ENCODE results near the gene RPP40. TPM values are rescaled to one million over a fixed set of nuclear protein-coding genes. Genes with fewer than 3 reads are reported as not detected.

Gene RPP40
- polyA plus RNA-seq, 1 donor from 2014 or later: 16.2 TPM

- H3K36me3 ChIP-seq (ENCODE audit: insufficient read depth, low read length): no peaks in the 10 kb centered on the region
- no peak overlapping the region for H3K9ac ChIP-seq (ENCODE audit: low read length)
- H3K9me2 ChIP-seq (ENCODE audit: insufficient read depth, low read length): no peaks in the 10 kb centered on the region
- H3K27ac ChIP-seq (ENCODE audit: low read length): no peak overlapping the region
- H3K4me2 ChIP-seq (ENCODE audit: low read length): no peak overlapping the region
- H3F3A ChIP-seq (ENCODE audit: insufficient read depth, low read length, poor library complexity, severe bottlenecking): no peaks in the 10 kb centered on the region
- no peaks in the 10 kb centered on the region for H3K79me2 ChIP-seq (replicated peaks; ENCODE audit: insufficient read depth, low read length)
- H3K9me3 ChIP-seq (ENCODE audit: low read length): no peaks in the 10 kb centered on the region
- H3K27me3 ChIP-seq (ENCODE audit: insufficient read depth, low read depth, low read length): no peaks in the 10 kb centered on the region
- no peak for TF ChIP-seq EP300 (conservative IDR thresholded peaks at IDR 0.05; ENCODE audit: poor library complexity, severe bottlenecking)
- TF ChIP-seq TAF1 (IDR thresholded peaks at IDR 0.05; ENCODE audit: low read depth): no peak
- TF ChIP-seq, protein P1, sequence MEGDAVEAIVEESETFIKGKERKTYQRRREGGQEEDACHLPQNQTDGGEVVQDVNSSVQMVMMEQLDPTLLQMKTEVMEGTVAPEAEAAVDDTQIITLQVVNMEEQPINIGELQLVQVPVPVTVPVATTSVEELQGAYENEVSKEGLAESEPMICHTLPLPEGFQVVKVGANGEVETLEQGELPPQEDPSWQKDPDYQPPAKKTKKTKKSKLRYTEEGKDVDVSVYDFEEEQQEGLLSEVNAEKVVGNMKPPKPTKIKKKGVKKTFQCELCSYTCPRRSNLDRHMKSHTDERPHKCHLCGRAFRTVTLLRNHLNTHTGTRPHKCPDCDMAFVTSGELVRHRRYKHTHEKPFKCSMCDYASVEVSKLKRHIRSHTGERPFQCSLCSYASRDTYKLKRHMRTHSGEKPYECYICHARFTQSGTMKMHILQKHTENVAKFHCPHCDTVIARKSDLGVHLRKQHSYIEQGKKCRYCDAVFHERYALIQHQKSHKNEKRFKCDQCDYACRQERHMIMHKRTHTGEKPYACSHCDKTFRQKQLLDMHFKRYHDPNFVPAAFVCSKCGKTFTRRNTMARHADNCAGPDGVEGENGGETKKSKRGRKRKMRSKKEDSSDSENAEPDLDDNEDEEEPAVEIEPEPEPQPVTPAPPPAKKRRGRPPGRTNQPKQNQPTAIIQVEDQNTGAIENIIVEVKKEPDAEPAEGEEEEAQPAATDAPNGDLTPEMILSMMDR (IDR thresholded peaks at IDR 0.05; ENCODE audit: poor library complexity, severe bottlenecking): no peak
- TF ChIP-seq EZH2 (IDR thresholded peaks at IDR 0.05; ENCODE audit: borderline replicate concordance, insufficient read depth, low read length, poor library complexity, severe bottlenecking): no peak
- TF ChIP-seq MXI1 (conservative IDR thresholded peaks at IDR 0.05; ENCODE audit: poor library complexity, severe bottlenecking): no peak
- no peak for TF ChIP-seq RAD21 (conservative IDR thresholded peaks at IDR 0.05)
- no peak for TF ChIP-seq POLR2AphosphoS5 (IDR thresholded peaks at IDR 0.05)
- TF ChIP-seq SMC3 (conservative IDR thresholded peaks at IDR 0.05; ENCODE audit: poor library complexity): no peak
- TF ChIP-seq, protein P2, sequence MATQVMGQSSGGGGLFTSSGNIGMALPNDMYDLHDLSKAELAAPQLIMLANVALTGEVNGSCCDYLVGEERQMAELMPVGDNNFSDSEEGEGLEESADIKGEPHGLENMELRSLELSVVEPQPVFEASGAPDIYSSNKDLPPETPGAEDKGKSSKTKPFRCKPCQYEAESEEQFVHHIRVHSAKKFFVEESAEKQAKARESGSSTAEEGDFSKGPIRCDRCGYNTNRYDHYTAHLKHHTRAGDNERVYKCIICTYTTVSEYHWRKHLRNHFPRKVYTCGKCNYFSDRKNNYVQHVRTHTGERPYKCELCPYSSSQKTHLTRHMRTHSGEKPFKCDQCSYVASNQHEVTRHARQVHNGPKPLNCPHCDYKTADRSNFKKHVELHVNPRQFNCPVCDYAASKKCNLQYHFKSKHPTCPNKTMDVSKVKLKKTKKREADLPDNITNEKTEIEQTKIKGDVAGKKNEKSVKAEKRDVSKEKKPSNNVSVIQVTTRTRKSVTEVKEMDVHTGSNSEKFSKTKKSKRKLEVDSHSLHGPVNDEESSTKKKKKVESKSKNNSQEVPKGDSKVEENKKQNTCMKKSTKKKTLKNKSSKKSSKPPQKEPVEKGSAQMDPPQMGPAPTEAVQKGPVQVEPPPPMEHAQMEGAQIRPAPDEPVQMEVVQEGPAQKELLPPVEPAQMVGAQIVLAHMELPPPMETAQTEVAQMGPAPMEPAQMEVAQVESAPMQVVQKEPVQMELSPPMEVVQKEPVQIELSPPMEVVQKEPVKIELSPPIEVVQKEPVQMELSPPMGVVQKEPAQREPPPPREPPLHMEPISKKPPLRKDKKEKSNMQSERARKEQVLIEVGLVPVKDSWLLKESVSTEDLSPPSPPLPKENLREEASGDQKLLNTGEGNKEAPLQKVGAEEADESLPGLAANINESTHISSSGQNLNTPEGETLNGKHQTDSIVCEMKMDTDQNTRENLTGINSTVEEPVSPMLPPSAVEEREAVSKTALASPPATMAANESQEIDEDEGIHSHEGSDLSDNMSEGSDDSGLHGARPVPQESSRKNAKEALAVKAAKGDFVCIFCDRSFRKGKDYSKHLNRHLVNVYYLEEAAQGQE (IDR thresholded peaks at IDR 0.05; ENCODE audit: borderline replicate concordance): no peak
- H3K4me3 ChIP-seq (ENCODE audit: low read length): no peak overlapping the region
- no peaks in the 10 kb centered on the region for H4K20me1 ChIP-seq (ENCODE audit: insufficient read depth)
- H2AFZ ChIP-seq (ENCODE audit: low read depth, low read length): no peak overlapping the region
Measured at GRCh38 chr6:5051394-5051793, 47.6 kb upstream of the RPP40 start.

GRCh38 chr6:5050009-5050408, 46.2 kb upstream of the RPP40 start:
- Histone ChIP-seq H3K4me2 (ENCODE audit: low read length) (no peak overlapping the region), H3F3A (ENCODE audit: insufficient read depth, low read length, poor library complexity, severe bottlenecking) (no peaks in the 10 kb centered on the region), H2AFZ (ENCODE audit: low read depth, low read length) (no peak overlapping the region), H3K27ac (ENCODE audit: low read length) (no peak overlapping the region), H3K9ac (ENCODE audit: low read length) (no peak overlapping the region), H3K27me3 (ENCODE audit: insufficient read depth, low read depth, low read length) (no peaks in the 10 kb centered on the region), H3K36me3 (ENCODE audit: insufficient read depth, low read length) (no peaks in the 10 kb centered on the region), H3K4me3 (ENCODE audit: low read length) (no peak overlapping the region), H3K79me2 (replicated peaks; ENCODE audit: insufficient read depth, low read length) (no peaks in the 10 kb centered on the region), H3K9me3 (ENCODE audit: low read length) (no peaks in the 10 kb centered on the region), H3K9me2 (ENCODE audit: insufficient read depth, low read length) (no peaks in the 10 kb centered on the region), H4K20me1 (ENCODE audit: insufficient read depth) (no peaks in the 10 kb centered on the region)
- no peak for TF ChIP-seq POLR2AphosphoS5 (IDR thresholded peaks at IDR 0.05)
- TF ChIP-seq SMC3 (conservative IDR thresholded peaks at IDR 0.05; ENCODE audit: poor library complexity): no peak
- TF ChIP-seq, protein P2 (IDR thresholded peaks at IDR 0.05; ENCODE audit: borderline replicate concordance): no peak
- no peak for TF ChIP-seq RAD21 (conservative IDR thresholded peaks at IDR 0.05)
- no peak for TF ChIP-seq EP300 (conservative IDR thresholded peaks at IDR 0.05; ENCODE audit: poor library complexity, severe bottlenecking)
- TF ChIP-seq, protein P1 (IDR thresholded peaks at IDR 0.05; ENCODE audit: poor library complexity, severe bottlenecking): no peak
- TF ChIP-seq MXI1 (conservative IDR thresholded peaks at IDR 0.05; ENCODE audit: poor library complexity, severe bottlenecking): no peak
- TF ChIP-seq EZH2 (IDR thresholded peaks at IDR 0.05; ENCODE audit: borderline replicate concordance, insufficient read depth, low read length, poor library complexity, severe bottlenecking): no peak
- no peak for TF ChIP-seq TAF1 (IDR thresholded peaks at IDR 0.05; ENCODE audit: low read depth)
